Breast epithelium (tissue), 4 donors: ENCODE results near the gene DSG3. TPM values are rescaled to one million over a fixed set of nuclear protein-coding genes. Genes with fewer than 3 reads are reported as not detected.
"Not testable (repeated sequence)": the region's sequence is repeated elsewhere in the genome, so short reads cannot be mapped to it uniquely, and the experiment has no call there.

Experiments used
- DNase-seq, 2 donors: peaks; one replicate each; pipeline ENCODE4 v3.0.0-alpha.2; 2019; ENCODE audit warnings: low spot score in 2 of 2
- H3K27ac ChIP-seq, 2 donors: fragments of 200-600 bp; sonication (generic) in 1 of 2; one replicate each; pipeline ENCODE4 v1.5.1; 2016 to 2019; ENCODE audit warnings: mild to moderate bottlenecking in 1 of 2
- H3K27me3 ChIP-seq, 2 donors: fragments of 200-600 bp; sonication (generic) in 1 of 2; one replicate each; pipeline versions ENCODE4 v1.5.1 to v1.6.0; 2017 to 2019; ENCODE audit warnings: control low read depth in 1 of 2, mild to moderate bottlenecking in 1 of 2
- H3K36me3 ChIP-seq: fragments of 200-600 bp; one replicate; pipeline ENCODE4 v1.5.1; 2019
- H3K4me1 ChIP-seq, 2 donors: fragments of 200-600 bp; sonication (generic); one replicate each; pipeline ENCODE4 v1.5.1; 2016 to 2019; ENCODE audit warnings: control low read depth in 1 of 2
- H3K4me3 ChIP-seq, 3 donors: fragments of 200-600 bp; sonication (generic); 1 replicate in 2 of 3; 2 replicates in 1 of 3; pipeline ENCODE4 v1.5.1; 2016 to 2019; ENCODE audit warnings: mild to moderate bottlenecking in 3 of 3, moderate library complexity in 2 of 3
- H3K9me3 ChIP-seq, 2 donors: fragments of 200-600 bp; sonication (generic) in 1 of 2; one replicate each; pipeline ENCODE4 v1.5.1; 2016 to 2019; ENCODE audit warnings: control low read depth in 1 of 2
- CTCF ChIP-seq, 3 donors: fragments of 450-650 bp; IDR thresholded peaks; one replicate each; pipeline ENCODE4 v1.5.1; 2016 to 2017; ENCODE audit warnings: antibody characterized with exemption in 3 of 3, mild to moderate bottlenecking in 3 of 3, moderate library complexity in 3 of 3
- POLR2A ChIP-seq: fragments of 450-650 bp; IDR thresholded peaks from one replicate; pipeline ENCODE4 v1.6.1; 2016; ENCODE audit warnings: antibody characterized with exemption, mild to moderate bottlenecking, moderate library complexity
- POLR2AphosphoS5 ChIP-seq, 3 donors: sonication (generic); formaldehyde crosslinking; IDR thresholded peaks; one replicate each; pipeline ENCODE4 v1.6.1; 2017; ENCODE audit warnings: antibody characterized with exemption in 3 of 3
- intact Hi-C: fragments of 100-400 bp; cut with DNase I; formaldehyde crosslinking; loops from one replicate; pipeline ENCODE4 v1.15.1; 2023; ENCODE audit warnings: low total_unique reads
- total RNA-seq, 3 donors: library from RNA; depleted of rRNA; stranded (reverse); fragments of >200 nt; gene quantifications; one replicate each; pipeline ENCODE4 v1.1.0, GENCODE V29; 2016

The DSG3 gene
- total RNA-seq, 3 donors from 2014 or later = 21.0 to 40.1 TPM; not detected in 1

- TF ChIP-seq POLR2A = no peak
- no peak for TF ChIP-seq POLR2AphosphoS5 (IDR thresholded peaks at IDR 0.05)
- TF ChIP-seq CTCF (IDR thresholded peaks at IDR 0.05) = no peak
- no peaks in the 10 kb centered on the region for H3K36me3 ChIP-seq
- H3K27me3 ChIP-seq = no peaks in the 10 kb centered on the region
- H3K4me3 ChIP-seq = no peak overlapping the region
- peaks cover 0 to 4% of the 10 kb centered on the region in 2 donors for H3K4me1 ChIP-seq
- intact Hi-C loops = no loop called here
- peaks cover 0 to 4% of the 10 kb centered on the region in 2 donors for H3K9me3 ChIP-seq
- no peak for DNase-seq
- H3K27ac ChIP-seq = peak overlapping the region in 1 of 2 donors; percentile 12
These were observed 57.6 kb downstream of the DSG3 start for GRCh38 chr18:31505156-31505555.

GRCh38 chr18:31506024-31506742, 58.6 kb downstream of the DSG3 start:
- intact Hi-C loops = no loop called here
- Histone ChIP-seq H3K4me1 (peaks cover 0 to 7% of the 10 kb centered on the region in 2 donors), H3K4me3 (no peak overlapping the region), H3K27ac (no peak overlapping the region), H3K27me3 (no peaks in the 10 kb centered on the region), H3K9me3 (peaks cover 0 to 4% of the 10 kb centered on the region in 2 donors), H3K36me3 (no peaks in the 10 kb centered on the region)
- no peak for TF ChIP-seq POLR2AphosphoS5 (IDR thresholded peaks at IDR 0.05)
- peak in 1 of 3 donors; percentile 12 for TF ChIP-seq CTCF (IDR thresholded peaks at IDR 0.05)
- no peak for TF ChIP-seq POLR2A
- no peak for DNase-seq

DNA sequence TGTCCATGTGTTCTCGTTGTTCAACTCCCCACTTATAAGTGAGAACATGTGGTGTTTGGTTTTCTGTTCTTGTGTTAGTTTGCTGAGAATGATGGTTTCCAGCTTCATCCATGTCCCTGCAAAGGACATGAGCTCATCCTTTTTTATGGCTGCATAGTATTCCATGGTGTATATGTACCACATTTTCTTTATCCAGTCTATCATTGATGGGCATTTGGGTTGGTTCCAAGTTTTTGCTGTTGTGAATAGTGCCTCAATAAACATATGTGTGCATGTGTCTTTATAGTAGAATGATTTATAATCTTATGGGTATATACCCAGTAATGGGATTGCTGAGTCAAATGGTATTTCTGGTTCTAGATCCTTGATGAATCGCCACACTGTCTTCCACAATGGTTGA, 59.6 kb downstream of the DSG3 start:
- H3K9me3 ChIP-seq, H3K4me3 ChIP-seq, H3K36me3 ChIP-seq, DNase-seq, intact Hi-C loops, H3K27me3 ChIP-seq, H3K27ac ChIP-seq: not testable (repeated sequence)
- H3K4me1 ChIP-seq = peaks cover 0 to 15% of the 10 kb centered on the region in 2 donors

GRCh38 chr18:31508781-31509180, 61.2 kb downstream of the DSG3 start:
- H3K27me3 ChIP-seq = no peaks in the 10 kb centered on the region
- no peak overlapping the region for H3K4me3 ChIP-seq
- H3K36me3 ChIP-seq = no peaks in the 10 kb centered on the region
- intact Hi-C loops = no loop called here
- peak overlapping the region in 1 of 2 donors; percentile 84 for H3K27ac ChIP-seq
- peaks cover 0 to 4% of the 10 kb centered on the region in 2 donors for H3K9me3 ChIP-seq
- DNase-seq = no peak
- H3K4me1 ChIP-seq = peaks cover 0 to 21% of the 10 kb centered on the region in 2 donors
- TF ChIP-seq CTCF (IDR thresholded peaks at IDR 0.05) (no peak), POLR2AphosphoS5 (IDR thresholded peaks at IDR 0.05) (no peak), POLR2A (no peak)

- intact Hi-C loops = no loop called here
- TF ChIP-seq POLR2AphosphoS5 (IDR thresholded peaks at IDR 0.05) = no peak
- no peak for TF ChIP-seq CTCF (IDR thresholded peaks at IDR 0.05)
- TF ChIP-seq POLR2A = no peak
- DNase-seq = no peak
- H3K27me3 ChIP-seq = no peaks in the 10 kb centered on the region
- peaks cover 0 to 4% of the 10 kb centered on the region in 2 donors for H3K9me3 ChIP-seq
- H3K4me3 ChIP-seq = no peak overlapping the region
- peaks cover 0 to 21% of the 10 kb centered on the region in 2 donors for H3K4me1 ChIP-seq
- no peaks in the 10 kb centered on the region for H3K36me3 ChIP-seq
- peak overlapping the region; percentile 54 to 84 for H3K27ac ChIP-seq
These were observed 62.0 kb downstream of the DSG3 start for GRCh38 chr18:31509571-31509970.
